Measurements from ENCODE around the gene RRN3.
"Not testable (repeated sequence)": the region's sequence is repeated elsewhere in the genome, so short reads cannot be mapped to it uniquely, and the experiment has no call there.

Gene RRN3

GRCh38 chr16:15051387-15051951 is 42.6 kb downstream of the RRN3 start:
- no peak for DNase-seq (ENCODE audit: low read depth in 2 of 2)

- DNase-seq (ENCODE audit: low read depth in 2 of 2) = not testable (repeated sequence)
Observed at GRCh38 chr16:15050440-15050839, 43.6 kb downstream of the RRN3 start.

GRCh38 chr16:15049581-15050180 is 44.4 kb downstream of the RRN3 start:
- no peak for DNase-seq (ENCODE audit: low read depth in 2 of 2)

GRCh38 chr16:15046692-15047376 is 47.2 kb downstream of the RRN3 start:
- DNase-seq (ENCODE audit: low read depth in 2 of 2) = no peak

DNA sequence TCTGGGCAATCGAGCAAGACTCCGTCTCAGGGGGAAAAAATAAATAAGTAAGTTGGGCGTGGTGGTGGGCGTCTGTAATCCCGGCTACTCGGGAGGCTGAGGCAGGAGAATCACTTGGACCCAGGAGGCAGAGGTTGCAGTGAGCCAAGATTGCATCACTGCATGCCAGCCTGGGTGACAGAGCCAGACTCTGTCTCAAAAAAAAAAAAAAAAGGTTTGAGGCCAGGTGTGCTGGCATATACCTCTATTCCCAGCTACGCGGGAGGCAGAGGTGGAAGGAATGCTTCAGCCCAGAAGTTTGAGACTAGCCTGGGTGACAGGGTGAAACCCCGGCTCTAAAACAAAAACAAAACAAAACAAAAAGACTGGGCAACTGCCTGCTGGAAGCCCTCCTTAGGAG is 48.8 kb downstream of the RRN3 start:
- DNase-seq (ENCODE audit: low read depth in 2 of 2) = not testable (repeated sequence)

DNA sequence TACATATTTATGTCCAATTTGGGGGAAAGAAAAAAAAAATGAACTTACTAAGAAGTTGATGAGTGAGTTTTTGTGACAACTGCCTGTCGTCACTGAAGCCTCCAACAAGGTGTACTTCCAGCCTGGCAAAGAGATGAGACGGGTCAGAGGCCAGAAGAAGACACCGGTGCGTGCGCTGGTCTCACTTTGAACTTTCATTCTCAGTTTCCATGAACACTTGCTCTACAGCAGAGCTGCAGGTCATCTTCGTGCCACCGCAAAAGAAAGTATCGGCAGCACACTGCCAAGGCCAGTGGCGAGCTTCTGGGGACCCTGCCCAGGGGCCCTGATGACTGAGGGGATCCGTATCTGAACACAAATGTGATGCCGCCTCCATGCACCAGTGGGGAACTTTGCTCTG is 49.8 kb downstream of the RRN3 start:
- no peak for DNase-seq (ENCODE audit: low read depth in 2 of 2)

DNA sequence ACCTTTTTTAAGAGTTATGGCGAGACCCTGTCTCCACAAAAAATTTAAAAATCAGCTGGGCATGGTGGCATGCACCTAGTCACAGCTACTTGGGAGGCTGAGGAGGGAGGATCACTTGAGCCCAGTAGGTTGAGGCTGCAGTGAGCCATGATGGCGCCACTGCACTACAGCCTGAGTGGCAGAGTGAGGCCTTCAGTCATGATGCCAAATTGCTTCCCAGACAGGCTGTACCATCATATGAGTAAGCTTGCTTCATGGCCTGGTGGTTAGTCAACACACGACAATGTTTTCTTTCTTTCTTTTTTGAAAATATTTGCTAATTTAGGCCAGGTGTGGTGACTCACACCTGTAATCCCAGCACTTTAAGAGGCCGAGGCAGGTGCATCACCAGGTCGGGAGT is 50.7 kb downstream of the RRN3 start:
- no peak for DNase-seq (ENCODE audit: low read depth in 2 of 2)

DNA sequence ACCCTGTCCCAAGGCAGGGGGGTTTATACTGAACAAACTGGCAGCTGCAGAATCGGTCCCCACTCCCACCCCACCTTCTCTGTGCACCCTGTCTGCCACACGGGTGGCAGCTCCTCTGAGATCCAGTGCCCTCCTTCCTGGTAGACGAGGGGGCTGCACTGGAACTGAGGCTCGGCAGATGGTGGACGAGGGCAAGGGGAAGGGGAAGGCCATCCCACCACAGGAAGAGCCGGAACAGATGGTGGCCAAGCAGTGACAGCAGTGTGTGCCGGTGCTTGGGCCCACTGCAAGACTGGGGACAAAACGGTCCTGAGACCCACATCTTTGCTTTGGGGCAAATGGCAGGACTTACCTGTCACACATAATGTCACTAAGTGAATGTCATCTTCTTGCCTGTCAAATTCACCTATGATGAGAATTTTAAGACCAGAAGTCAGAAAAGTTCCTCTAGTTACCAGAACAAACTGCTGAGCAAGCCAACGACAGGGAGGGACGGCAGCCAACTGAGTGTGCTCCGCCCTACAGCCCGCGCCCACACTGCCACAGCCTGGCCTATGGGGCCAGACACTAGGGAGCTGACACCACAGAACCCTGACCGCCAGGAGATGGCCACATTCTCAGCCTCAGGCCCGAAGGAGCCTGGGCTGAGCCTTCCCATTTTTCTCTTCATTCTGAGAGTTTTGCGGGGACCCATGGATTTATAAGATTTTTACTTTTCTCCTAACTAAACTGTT is 52.6 kb downstream of the RRN3 start:
- no peak for DNase-seq (ENCODE audit: low read depth in 2 of 2)

GRCh38 chr16:15038689-15039088 is 55.4 kb downstream of the RRN3 start:
- no peak for DNase-seq (ENCODE audit: low read depth in 2 of 2)

- DNase-seq (ENCODE audit: low read depth in 2 of 2) = no peak
Observed at GRCh38 chr16:15037745-15038144, 56.3 kb downstream of the RRN3 start.

- DNase-seq (ENCODE audit: low read depth in 2 of 2) = no peak
Observed at GRCh38 chr16:15037003-15037402, 57.1 kb downstream of the RRN3 start.

GRCh38 chr16:15035163-15035729 is 58.8 kb downstream of the RRN3 start:
- no peak for DNase-seq (ENCODE audit: low read depth in 2 of 2)

- DNase-seq (ENCODE audit: low read depth in 2 of 2) = no peak
Observed at GRCh38 chr16:15034266-15035162, 59.6 kb downstream of the RRN3 start.

DNA sequence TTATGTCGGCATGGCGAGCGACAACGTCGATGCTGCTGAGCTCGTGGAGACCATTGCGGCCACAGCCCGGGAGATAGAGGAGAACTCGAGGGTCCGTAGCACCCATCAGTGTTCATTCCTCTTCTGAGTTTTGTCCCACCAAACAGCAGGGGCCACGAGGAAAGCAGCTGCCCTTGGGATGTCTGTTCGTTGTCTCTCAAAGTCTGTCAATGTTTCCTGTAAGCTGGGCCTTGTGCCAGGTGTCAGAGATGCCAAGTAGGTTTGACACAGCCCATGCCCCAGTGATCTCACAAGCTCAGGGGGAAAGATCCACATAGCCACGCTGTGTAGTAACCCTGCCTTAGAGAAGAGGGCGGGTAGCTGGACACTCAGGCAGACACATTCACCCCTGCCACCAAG is 60.8 kb downstream of the RRN3 start:
- no peak for DNase-seq (ENCODE audit: low read depth in 2 of 2)

- no peak for DNase-seq (ENCODE audit: low read depth in 2 of 2)
Observed at GRCh38 chr16:15032547-15033308, 61.3 kb downstream of the RRN3 start.

DNA sequence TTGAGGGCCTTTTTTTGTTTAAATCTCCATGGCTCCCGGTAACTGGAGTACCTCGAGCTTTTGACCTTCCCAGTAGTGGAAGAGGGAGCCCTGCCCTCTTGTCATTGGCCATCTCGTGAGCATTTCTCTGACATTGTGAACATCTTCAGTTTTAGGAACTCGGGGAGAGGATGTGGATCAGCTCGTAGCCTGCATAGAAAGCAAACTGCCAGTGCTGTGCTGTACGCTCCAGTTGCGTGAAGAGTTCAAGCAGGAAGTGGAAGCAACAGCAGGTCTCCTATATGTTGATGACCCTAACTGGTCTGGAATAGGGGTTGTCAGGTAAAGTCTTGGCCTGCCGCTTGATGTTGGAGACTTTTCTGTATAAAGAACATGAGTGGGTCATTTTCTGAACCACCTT is 62.5 kb downstream of the RRN3 start:
- DNase-seq (ENCODE audit: low read depth in 2 of 2) = no peak

- no peak for DNase-seq (ENCODE audit: low read depth in 2 of 2)
Observed at GRCh38 chr16:15031179-15031578, 62.9 kb downstream of the RRN3 start.

DNA sequence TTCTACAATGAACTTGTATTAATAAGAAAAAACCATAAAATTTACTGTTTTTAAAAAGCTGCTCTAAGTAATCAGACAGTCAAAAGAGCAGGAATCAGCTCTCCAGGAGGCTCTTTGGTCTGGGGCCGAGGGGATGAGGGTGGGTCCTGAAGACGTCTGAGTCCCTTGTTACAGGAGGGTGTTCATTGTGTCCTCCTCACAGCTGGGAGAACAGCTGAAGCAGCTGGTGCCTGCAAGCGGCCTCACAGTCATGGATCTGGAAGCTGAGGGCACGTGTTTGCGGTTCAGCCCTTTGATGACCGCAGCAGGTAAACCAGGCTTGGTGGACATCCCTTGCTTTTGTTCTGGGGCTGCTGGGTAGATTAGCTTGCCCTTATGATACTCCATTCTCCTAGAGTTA is 64.3 kb downstream of the RRN3 start:
- DNase-seq (ENCODE audit: low read depth in 2 of 2) = not testable (repeated sequence)

GRCh38 chr16:15028801-15029698 is 65.0 kb downstream of the RRN3 start:
- not testable (repeated sequence) for DNase-seq (ENCODE audit: low read depth in 2 of 2)

- DNase-seq (ENCODE audit: low read depth in 2 of 2) = not testable (repeated sequence)
Observed at GRCh38 chr16:15028345-15028715, 65.7 kb downstream of the RRN3 start.
